Uterus (tissue), 2 donors: ENCODE data around the gene SLC66A2.

ENCODE experiments used
- POLR2A ChIP-seq, 2 donors: fragments of 450-650 bp; IDR thresholded peaks; one replicate each; pipeline ENCODE4 v1.6.1; 2016; ENCODE audit warnings: antibody characterized with exemption in 2 of 2, mild to moderate bottlenecking in 1 of 2, moderate library complexity in 1 of 2
- TF ChIP-seq, protein P1 (sequence below), 4 experiments: fragments of 200-600 bp in 2 of 4; fragments of 450-650 bp in 2 of 4; sonication (generic) in 2 of 4; IDR thresholded peaks; one replicate each; pipeline ENCODE4 v1.5.1; 2016 to 2019; ENCODE audit warnings: antibody characterized with exemption in 4 of 4, mild to moderate bottlenecking in 2 of 4, moderate library complexity in 1 of 4

- TF ChIP-seq, protein P1, sequence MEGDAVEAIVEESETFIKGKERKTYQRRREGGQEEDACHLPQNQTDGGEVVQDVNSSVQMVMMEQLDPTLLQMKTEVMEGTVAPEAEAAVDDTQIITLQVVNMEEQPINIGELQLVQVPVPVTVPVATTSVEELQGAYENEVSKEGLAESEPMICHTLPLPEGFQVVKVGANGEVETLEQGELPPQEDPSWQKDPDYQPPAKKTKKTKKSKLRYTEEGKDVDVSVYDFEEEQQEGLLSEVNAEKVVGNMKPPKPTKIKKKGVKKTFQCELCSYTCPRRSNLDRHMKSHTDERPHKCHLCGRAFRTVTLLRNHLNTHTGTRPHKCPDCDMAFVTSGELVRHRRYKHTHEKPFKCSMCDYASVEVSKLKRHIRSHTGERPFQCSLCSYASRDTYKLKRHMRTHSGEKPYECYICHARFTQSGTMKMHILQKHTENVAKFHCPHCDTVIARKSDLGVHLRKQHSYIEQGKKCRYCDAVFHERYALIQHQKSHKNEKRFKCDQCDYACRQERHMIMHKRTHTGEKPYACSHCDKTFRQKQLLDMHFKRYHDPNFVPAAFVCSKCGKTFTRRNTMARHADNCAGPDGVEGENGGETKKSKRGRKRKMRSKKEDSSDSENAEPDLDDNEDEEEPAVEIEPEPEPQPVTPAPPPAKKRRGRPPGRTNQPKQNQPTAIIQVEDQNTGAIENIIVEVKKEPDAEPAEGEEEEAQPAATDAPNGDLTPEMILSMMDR (IDR thresholded peaks at IDR 0.05): no peak
- no peak for TF ChIP-seq POLR2A (IDR thresholded peaks at IDR 0.05)
These were observed 67.8 kb downstream of the SLC66A2 start for GRCh38 chr18:79883461-79884293.
